Astrocyte (in vitro differentiated cells and primary cell): Measurements from ENCODE around the gene CCDC69. TPM values are rescaled to one million over a fixed set of nuclear protein-coding genes. Genes with fewer than 3 reads are reported as not detected.

Experiments used
- DNase-seq: peaks from one replicate; pipeline ENCODE4 v3.0.0-alpha.2; 2010; ENCODE audit warnings: low read depth
- FAIRE-seq: peaks from 2 replicates; lab custom pipeline; 2011; peaks lifted over from hg19 to GRCh38; lab: Jason Lieb, UNC
- H2AFZ ChIP-seq: 2 replicates; pipeline ENCODE4 v1.6.0; 2012; ENCODE audit warnings: low read depth, low read length, inconsistent platforms
- H3K27ac ChIP-seq: 2 replicates; pipeline ENCODE4 v1.5.1; 2011; ENCODE audit warnings: low read depth, low read length, inconsistent platforms
- H3K27me3 ChIP-seq: 2 replicates; pipeline ENCODE4 v1.6.0; 2011; ENCODE audit warnings: low read length, inconsistent platforms; ENCODE audit not compliant: insufficient read depth
- H3K36me3 ChIP-seq: 2 replicates; pipeline ENCODE4 v1.5.1; 2011; ENCODE audit warnings: low read length, inconsistent platforms; ENCODE audit not compliant: insufficient read depth
- H3K4me1 ChIP-seq: 2 replicates; pipeline ENCODE4 v1.5.1; 2011; ENCODE audit warnings: low read length, inconsistent platforms; ENCODE audit not compliant: insufficient read depth
- H3K4me2 ChIP-seq: 2 replicates; pipeline ENCODE4 v1.6.0; 2012; ENCODE audit warnings: low read length, inconsistent platforms
- H3K4me3 ChIP-seq: 2 replicates; pipeline ENCODE4 v1.5.1; 2011; ENCODE audit warnings: low read depth, mild to moderate bottlenecking, low read length, inconsistent platforms; ENCODE audit not compliant: insufficient read depth
- H3K79me2 ChIP-seq: 2 replicates; pipeline ENCODE4 v1.6.0; 2012; ENCODE audit warnings: mild to moderate bottlenecking, low read length, inconsistent platforms; ENCODE audit not compliant: insufficient read depth
- H3K9ac ChIP-seq: 2 replicates; pipeline ENCODE4 v1.6.0; 2012; ENCODE audit warnings: mild to moderate bottlenecking, low read length, inconsistent platforms
- H3K9me3 ChIP-seq: 2 replicates; pipeline ENCODE4 v1.5.1; 2012; ENCODE audit warnings: low read depth, mild to moderate bottlenecking, low read length, inconsistent platforms; ENCODE audit not compliant: insufficient read depth
- H4K20me1 ChIP-seq: 2 replicates; pipeline ENCODE4 v1.6.0; 2012; ENCODE audit warnings: low read length, inconsistent platforms; ENCODE audit not compliant: insufficient read depth
- H3K27ac Mint-ChIP-seq: one replicate; pipeline ENCODE4 v1.8.0; 2021; ENCODE audit warnings: mild to moderate bottlenecking, mixed read lengths; ENCODE audit not compliant: unreplicated experiment
- H3K27me3 Mint-ChIP-seq: one replicate; pipeline ENCODE4 v1.8.0; 2021; ENCODE audit warnings: low read depth, mixed read lengths; ENCODE audit not compliant: unreplicated experiment
- H3K36me3 Mint-ChIP-seq: one replicate; pipeline ENCODE4 v1.8.0; 2021; ENCODE audit warnings: low read depth, mixed read lengths; ENCODE audit not compliant: unreplicated experiment
- H3K4me1 Mint-ChIP-seq: one replicate; pipeline ENCODE4 v1.8.0; 2021; ENCODE audit warnings: low read depth, mixed read lengths; ENCODE audit not compliant: unreplicated experiment
- H3K4me3 Mint-ChIP-seq: one replicate; pipeline ENCODE4 v1.8.0; 2021; ENCODE audit warnings: mild to moderate bottlenecking, moderate library complexity, mixed read lengths; ENCODE audit not compliant: unreplicated experiment
- H3K9me3 Mint-ChIP-seq: one replicate; pipeline ENCODE4 v1.8.0; 2021; ENCODE audit warnings: mild to moderate bottlenecking, mixed read lengths; ENCODE audit not compliant: unreplicated experiment
- CTCF ChIP-seq: IDR thresholded peaks from 2 replicates; pipeline ENCODE4 v1.5.1; 2011; ENCODE audit warnings: low read depth, mild to moderate bottlenecking, inconsistent platforms, low read length, moderate library complexity; ENCODE audit not compliant: insufficient read depth
- EZH2 ChIP-seq: IDR thresholded peaks from 2 replicates; pipeline ENCODE4 v1.6.1; 2012; ENCODE audit warnings: mild to moderate bottlenecking, low read length, inconsistent platforms; ENCODE audit not compliant: insufficient read depth
- total RNA-seq: library from RNA; stranded (reverse); gene quantifications from 2 replicates; pipeline ENCODE4 v1.2.1, GENCODE V29; 2021

CCDC69 gene
- total RNA-seq, 1 donor from 2014 or later, result 4.1 TPM

- Histone ChIP-seq H3K4me3 (no peak overlapping the region), H3K4me1 (peaks cover 8% of the 10 kb centered on the region), H3K9me3 (no peaks in the 10 kb centered on the region), H3K4me2 (peak overlapping the region; percentile 58), H3K27me3 (no peaks in the 10 kb centered on the region), H4K20me1 (peaks cover 98% of the 10 kb centered on the region), H3K79me2 (peaks cover 70% of the 10 kb centered on the region), H2AFZ (no peak overlapping the region), H3K36me3 (peaks cover 63% of the 10 kb centered on the region), H3K27ac (peak overlapping the region; percentile 13), H3K9ac (no peak overlapping the region)
- TF ChIP-seq EZH2, result no peak
- peaks cover 4% of the 10 kb centered on the region for H3K9me3 Mint-ChIP-seq
- H3K27ac Mint-ChIP-seq, result peak overlapping the region; percentile 50
- peaks cover 32% of the 10 kb centered on the region for H3K4me1 Mint-ChIP-seq
- FAIRE-seq (no peak), DNase-seq (no peak)
- H3K4me3 Mint-ChIP-seq, result peak overlapping the region; percentile 18
- peaks cover 53% of the 10 kb centered on the region for H3K36me3 Mint-ChIP-seq
- H3K27me3 Mint-ChIP-seq, result no peaks in the 10 kb centered on the region
Observed at GRCh38 chr5:151140686-151141459, 83.0 kb downstream of the CCDC69 start.

GRCh38 chr5:151139646-151140045, 84.2 kb downstream of the CCDC69 start:
- FAIRE-seq, result no peak
- H3K4me3 Mint-ChIP-seq, result no peak overlapping the region
- Histone ChIP-seq H2AFZ (no peak overlapping the region), H3K4me3 (no peak overlapping the region), H3K4me1 (peaks cover 8% of the 10 kb centered on the region), H3K9me3 (no peaks in the 10 kb centered on the region), H4K20me1 (peaks cover 98% of the 10 kb centered on the region), H3K79me2 (peaks cover 58% of the 10 kb centered on the region), H3K36me3 (peaks cover 68% of the 10 kb centered on the region), H3K9ac (no peak overlapping the region), H3K27ac (no peak overlapping the region), H3K4me2 (no peak overlapping the region), H3K27me3 (no peaks in the 10 kb centered on the region)
- H3K27ac Mint-ChIP-seq, result no peak overlapping the region
- peaks cover 50% of the 10 kb centered on the region for H3K36me3 Mint-ChIP-seq
- peaks cover 4% of the 10 kb centered on the region for H3K9me3 Mint-ChIP-seq
- TF ChIP-seq CTCF (no peak), EZH2 (no peak)
- no peak for DNase-seq
- peaks cover 35% of the 10 kb centered on the region for H3K4me1 Mint-ChIP-seq
- H3K27me3 Mint-ChIP-seq, result no peaks in the 10 kb centered on the region

GRCh38 chr5:151139015-151139414, 84.9 kb downstream of the CCDC69 start:
- no peak for TF ChIP-seq CTCF
- TF ChIP-seq EZH2, result no peak
- Mint-ChIP-seq H3K27me3 (no peaks in the 10 kb centered on the region), H3K4me3 (no peak overlapping the region), H3K27ac (no peak overlapping the region), H3K36me3 (peaks cover 50% of the 10 kb centered on the region), H3K9me3 (peaks cover 4% of the 10 kb centered on the region), H3K4me1 (peaks cover 31% of the 10 kb centered on the region)
- Histone ChIP-seq H3K9ac (no peak overlapping the region), H3K9me3 (no peaks in the 10 kb centered on the region), H3K27ac (no peak overlapping the region), H3K27me3 (no peaks in the 10 kb centered on the region), H3K4me1 (peaks cover 8% of the 10 kb centered on the region), H2AFZ (no peak overlapping the region), H3K36me3 (peaks cover 68% of the 10 kb centered on the region), H4K20me1 (peaks cover 97% of the 10 kb centered on the region), H3K79me2 (peaks cover 51% of the 10 kb centered on the region), H3K4me3 (no peak overlapping the region), H3K4me2 (no peak overlapping the region)
- FAIRE-seq (no peak), DNase-seq (no peak)
